Caco-2 (cell line): ENCODE data around the gene NCK1. TPM values are rescaled to one million over a fixed set of nuclear protein-coding genes. Genes with fewer than 3 reads are reported as not detected.
"Not testable (repeated sequence)": the region's sequence is repeated elsewhere in the genome, so short reads cannot be mapped to it uniquely, and the experiment has no call there.

ENCODE experiments used
- BruUV-seq: library from RNA; stranded (reverse); fragments of 400-500 nt; replicated peaks from 2 replicates; lab custom pipeline; 2021; lab: Mats Ljungman, UMichigan
- CTCF ChIA-PET: fragments of 300-600 bp; sonication (Branson Sonifier 250); formaldehyde crosslinking; loops from one replicate; lab custom pipeline; 2022; ENCODE audit warnings: antibody characterized with exemption; lab: Charles Lee
- POLR2A ChIA-PET: fragments of 300-600 bp; sonication (Branson Sonifier 250); formaldehyde crosslinking; loops from one replicate; lab custom pipeline; 2022; ENCODE audit warnings: antibody characterized with exemption; lab: Charles Lee
- DNase-seq, 2 experiments: peaks; one replicate each; pipeline versions ENCODE4 v3.0.0 to v3.0.0-alpha.2; 2020 to 2022
- H3K27me3 ChIP-seq: replicated peaks from 2 replicates; pipeline ENCODE4 v1.6.0; 2011; ENCODE audit warnings: low read length; ENCODE audit not compliant: control insufficient read depth, insufficient read depth
- H3K36me3 ChIP-seq: 2 replicates; pipeline ENCODE4 v1.5.1; 2011; ENCODE audit warnings: low read length; ENCODE audit not compliant: control insufficient read depth, insufficient read depth
- H3K4me1 ChIP-seq: fragments of 250-450 bp; sonication (Bioruptor Pico); 2 replicates; pipeline ENCODE4 v1.5.1; 2020; ENCODE audit warnings: mild to moderate bottlenecking
- H3K4me3 ChIP-seq: 2 replicates; pipeline ENCODE4 v1.5.1; 2011; ENCODE audit warnings: low read depth, mild to moderate bottlenecking, control low read depth, low read length
- H3K9me3 ChIP-seq: fragments of 250-450 bp; sonication (Bioruptor Pico); 2 replicates; pipeline ENCODE4 v1.5.1; 2020; ENCODE audit warnings: mild to moderate bottlenecking, moderate library complexity
- H3K27ac Mint-ChIP-seq: one replicate; pipeline ENCODE4 v1.8.0; 2022; ENCODE audit warnings: mixed read lengths; ENCODE audit not compliant: unreplicated experiment
- H3K27me3 Mint-ChIP-seq: one replicate; pipeline ENCODE4 v1.8.0; 2022; ENCODE audit warnings: mixed read lengths; ENCODE audit not compliant: insufficient read depth, unreplicated experiment
- H3K36me3 Mint-ChIP-seq: one replicate; pipeline ENCODE4 v1.8.0; 2022; ENCODE audit warnings: mild to moderate bottlenecking, mixed read lengths; ENCODE audit not compliant: insufficient read depth, unreplicated experiment
- H3K4me1 Mint-ChIP-seq: one replicate; pipeline ENCODE4 v1.8.0; 2022; ENCODE audit warnings: low read depth, mixed read lengths; ENCODE audit not compliant: unreplicated experiment
- H3K4me3 Mint-ChIP-seq: one replicate; pipeline ENCODE4 v1.8.0; 2022; ENCODE audit warnings: mild to moderate bottlenecking, moderate library complexity, mixed read lengths; ENCODE audit not compliant: unreplicated experiment
- H3K9me3 Mint-ChIP-seq: one replicate; pipeline ENCODE4 v1.8.0; 2022; ENCODE audit warnings: mixed read lengths; ENCODE audit not compliant: unreplicated experiment
- CTCF ChIP-seq, 2 experiments: fragments of 200-600 bp in 1 of 2; IDR thresholded peaks; 1 replicate in 1 of 2; 2 replicates in 1 of 2; pipeline versions ENCODE4 v1.5.1 to v1.8.0; 2011 to 2022; ENCODE audit warnings: antibody characterized with exemption in 1 of 2, control low read depth in 1 of 2, inconsistent platforms in 1 of 2, low read depth in 1 of 2, low read length in 1 of 2, mild to moderate bottlenecking in 1 of 2, moderate library complexity in 1 of 2; ENCODE audit not compliant: insufficient read depth in 1 of 2, severe bottlenecking in 1 of 2, unreplicated experiment in 1 of 2
- intact Hi-C: fragments of 100-400 bp; cut with micrococcal nuclease; formaldehyde crosslinking; loops from one replicate; pipeline ENCODE4 v1.10.0; 2022; ENCODE audit not compliant: unreplicated experiment
- total RNA-seq: library from RNA; stranded (reverse); gene quantifications from 2 replicates; pipeline ENCODE4 v1.2.3, GENCODE V29; 2022

Gene NCK1
- total RNA-seq, 1 experiment from 2014 or later = 37.3 TPM

- intact Hi-C loops = no loop called here
- Histone ChIP-seq H3K27me3 (no peaks in the 10 kb centered on the region), H3K36me3 (no peaks in the 10 kb centered on the region), H3K4me1 (peaks cover 32% of the 10 kb centered on the region), H3K4me3 (no peak overlapping the region), H3K9me3 (peaks cover 26% of the 10 kb centered on the region)
- ChIA-PET POLR2A (no interaction called here), CTCF (no interaction called here)
- H3K9me3 Mint-ChIP-seq = peaks cover 37% of the 10 kb centered on the region
- no peak for DNase-seq
- no peak for TF ChIP-seq CTCF (IDR thresholded peaks at IDR 0.05; ENCODE audit: insufficient read depth in 1 of 2, low read depth in 1 of 2, low read length in 1 of 2, severe bottlenecking in 1 of 2, unreplicated experiment in 1 of 2)
- peaks cover 24% of the 10 kb centered on the region for H3K4me1 Mint-ChIP-seq
- no peaks in the 10 kb centered on the region for H3K27me3 Mint-ChIP-seq
- H3K4me3 Mint-ChIP-seq = no peak overlapping the region
- BruUV-seq = no TSS peak
- H3K36me3 Mint-ChIP-seq = peaks cover 38% of the 10 kb centered on the region
- no peak overlapping the region for H3K27ac Mint-ChIP-seq
These were observed 39.4 kb downstream of the NCK1 start for GRCh38 chr3:136901391-136901790.

- H3K27ac Mint-ChIP-seq, H3K4me3 ChIP-seq, DNase-seq, H3K4me3 Mint-ChIP-seq, BruUV-seq, intact Hi-C loops, H3K27me3 ChIP-seq, H3K27me3 Mint-ChIP-seq, H3K36me3 ChIP-seq: not testable (repeated sequence)
- ChIA-PET POLR2A (interaction anchor here (0.6 kb wide), 1 partner anchor 138 kb away, joined by 4 read pairs; no protein-coding TSS in a partner anchor), CTCF (interaction anchor here (0.5 kb wide), 1 partner anchor 58 kb away, joined by 3 read pairs; no protein-coding TSS in a partner anchor)
- Histone ChIP-seq H3K4me1 (peaks cover 29% of the 10 kb centered on the region), H3K9me3 (peaks cover 26% of the 10 kb centered on the region)
- Mint-ChIP-seq H3K9me3 (peaks cover 37% of the 10 kb centered on the region), H3K36me3 (peaks cover 34% of the 10 kb centered on the region), H3K4me1 (peaks cover 24% of the 10 kb centered on the region)
These were observed 40.5 kb downstream of the NCK1 start for GRCh38 chr3:136902530-136902929.

DNA sequence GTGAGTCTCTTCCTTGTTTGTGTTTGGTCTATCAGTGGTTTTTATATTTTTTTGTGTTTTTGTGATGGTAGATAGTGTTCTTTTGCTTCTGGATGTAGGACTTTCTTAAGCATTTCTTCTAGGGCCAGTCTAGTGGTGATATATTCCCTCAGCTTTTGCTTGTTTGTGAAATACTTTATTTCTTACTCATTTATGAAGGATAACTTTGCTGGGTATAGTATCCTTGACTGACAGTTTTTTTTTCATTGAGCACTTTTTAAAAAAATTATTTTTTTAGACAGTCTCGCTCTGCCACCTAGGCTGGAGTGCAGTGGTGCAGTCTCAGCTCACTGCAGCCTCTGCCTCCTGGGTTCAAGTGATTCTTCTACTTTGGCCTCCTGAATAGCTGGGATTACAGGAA, 41.9 kb downstream of the NCK1 start:
- H3K4me1 Mint-ChIP-seq = peaks cover 24% of the 10 kb centered on the region
- peaks cover 26% of the 10 kb centered on the region for H3K9me3 ChIP-seq
- H3K9me3 Mint-ChIP-seq = peaks cover 37% of the 10 kb centered on the region
- H3K4me3 Mint-ChIP-seq = no peak overlapping the region
- BruUV-seq = no TSS peak
- no peaks in the 10 kb centered on the region for H3K27me3 Mint-ChIP-seq
- no peak for TF ChIP-seq CTCF (IDR thresholded peaks at IDR 0.05; ENCODE audit: insufficient read depth in 1 of 2, low read depth in 1 of 2, low read length in 1 of 2, severe bottlenecking in 1 of 2, unreplicated experiment in 1 of 2)
- H3K36me3 ChIP-seq = no peaks in the 10 kb centered on the region
- peaks cover 23% of the 10 kb centered on the region for H3K4me1 ChIP-seq
- no peak for DNase-seq
- POLR2A ChIA-PET = no interaction called here
- no peak overlapping the region for H3K4me3 ChIP-seq
- intact Hi-C loops = no loop called here
- CTCF ChIA-PET = no interaction called here
- no peaks in the 10 kb centered on the region for H3K27me3 ChIP-seq
- no peak overlapping the region for H3K27ac Mint-ChIP-seq
- H3K36me3 Mint-ChIP-seq = peaks cover 34% of the 10 kb centered on the region
